Ramos (cell line): ENCODE data around the gene COL18A1.
"Not testable (repeated sequence)": the region's sequence is repeated elsewhere in the genome, so short reads cannot be mapped to it uniquely, and the experiment has no call there.

ENCODE experiments used
- in situ Hi-C: fragments of 300-500 bp; cut with MboI; formaldehyde crosslinking; loops from one replicate; pipeline ENCODE4 v1.14.3; 2022; ENCODE audit warnings: low sequenced_read_pairs; ENCODE audit not compliant: unreplicated experiment

Gene COL18A1

DNA sequence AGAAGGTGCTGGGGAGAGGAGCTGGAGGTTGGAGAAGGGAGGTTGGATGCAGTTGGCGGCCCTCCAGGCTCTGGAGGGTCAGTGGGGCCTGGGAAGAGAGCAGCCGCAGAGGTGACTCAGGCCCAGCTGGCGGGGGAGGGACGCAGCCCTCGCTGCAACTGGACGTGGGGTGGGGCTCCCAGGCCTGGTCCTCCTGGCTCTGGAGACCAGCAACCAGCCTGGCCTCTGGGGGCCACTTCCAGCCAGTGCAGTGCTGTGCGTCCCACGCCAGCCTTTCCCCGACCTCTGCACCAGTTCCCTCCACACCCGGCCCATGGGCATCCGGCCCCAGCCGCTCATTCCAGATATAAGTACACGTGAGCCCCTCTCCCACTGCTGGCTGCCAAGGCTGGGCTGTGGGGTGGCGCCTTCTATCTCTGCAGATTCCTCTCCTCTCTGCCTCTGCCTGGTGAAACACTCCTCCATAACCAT, 38.0 kb upstream of the COL18A1 start:
- in situ Hi-C loops = no loop called here

DNA sequence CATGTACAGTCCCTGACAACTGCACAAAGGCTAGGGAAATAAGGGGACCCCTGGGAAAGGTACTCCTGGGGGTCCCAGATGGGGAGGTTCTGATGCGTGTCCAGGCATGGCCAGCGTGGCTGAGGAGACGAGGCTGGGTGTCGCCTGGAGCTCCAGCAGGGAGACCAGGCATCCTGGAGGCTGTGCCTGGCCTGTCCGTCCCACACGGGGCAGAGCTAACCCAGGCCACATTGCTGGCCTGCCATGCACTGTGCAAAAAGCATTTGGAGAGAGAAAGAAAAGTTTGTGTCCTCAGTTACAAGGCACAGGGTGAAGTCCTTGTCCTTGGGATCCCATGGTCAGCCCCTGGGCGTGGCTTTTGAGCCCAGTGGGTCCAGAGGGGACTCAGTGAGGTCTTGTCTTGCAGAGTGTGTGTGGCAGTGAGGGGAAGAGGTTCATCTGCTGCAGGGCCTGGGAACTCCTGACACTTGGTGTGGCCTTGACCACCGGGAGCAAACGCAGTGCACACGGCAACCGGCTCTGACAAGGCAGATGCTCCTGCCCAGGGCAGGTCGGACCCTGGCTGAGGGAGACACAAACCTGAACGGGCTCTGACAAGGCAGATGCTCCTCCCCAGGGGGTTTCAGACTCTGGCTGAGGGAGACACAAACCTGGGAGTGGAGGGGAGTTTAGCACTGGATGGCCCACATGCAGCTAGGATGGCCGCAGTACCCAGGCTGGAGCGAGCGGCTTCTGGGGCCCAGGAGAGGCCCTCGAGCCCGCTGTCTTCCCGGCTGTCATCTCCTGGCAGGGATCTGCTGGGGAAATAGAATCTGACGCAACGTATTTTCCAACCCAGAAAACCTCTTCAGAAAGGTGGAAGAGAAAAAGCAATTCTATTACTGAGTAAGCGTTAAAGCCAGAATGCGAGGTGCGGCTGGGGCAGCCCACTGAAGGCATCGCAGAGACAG, 37.3 kb upstream of the COL18A1 start:
- in situ Hi-C loops = no loop called here

DNA sequence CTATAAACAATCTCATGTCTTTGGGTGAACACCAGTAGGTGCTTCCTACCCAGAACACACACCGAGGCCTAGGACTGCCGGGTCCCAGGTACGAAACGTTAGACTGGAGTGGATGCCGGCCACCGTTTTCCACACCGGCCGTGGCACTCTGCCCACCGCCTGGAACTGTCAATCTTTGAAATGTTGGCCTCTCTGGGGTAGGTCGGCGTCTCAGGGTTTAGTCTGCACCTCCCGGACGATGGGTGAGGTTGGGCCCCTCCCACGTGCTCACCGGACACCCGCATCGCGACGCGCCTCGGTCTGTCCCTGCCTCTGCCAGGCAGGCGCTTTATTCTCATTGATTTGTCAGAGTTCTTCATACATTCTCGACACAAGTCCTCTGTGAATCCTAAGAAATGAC, 35.9 kb upstream of the COL18A1 start:
- in situ Hi-C loops = not testable (repeated sequence)

DNA sequence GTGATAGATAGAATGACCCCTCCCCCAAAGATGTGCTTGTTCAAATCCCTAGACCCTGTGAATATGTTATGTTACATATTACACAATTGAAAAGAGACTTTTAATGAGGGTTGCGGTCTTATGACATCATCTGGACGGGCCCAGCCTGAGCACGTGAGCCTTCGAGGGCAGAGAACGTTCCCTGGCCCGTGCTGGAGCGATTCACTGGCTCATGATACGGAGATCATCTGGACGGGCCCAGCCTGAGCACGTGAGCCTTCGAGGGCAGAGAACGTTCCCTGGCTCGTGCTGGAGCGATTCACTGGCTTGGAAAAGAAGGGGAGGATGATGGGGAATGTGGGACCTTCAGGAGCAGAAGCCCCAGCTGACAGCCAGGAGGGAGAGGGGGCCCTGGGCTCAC, 34.4 kb upstream of the COL18A1 start:
- in situ Hi-C loops = no loop called here

DNA sequence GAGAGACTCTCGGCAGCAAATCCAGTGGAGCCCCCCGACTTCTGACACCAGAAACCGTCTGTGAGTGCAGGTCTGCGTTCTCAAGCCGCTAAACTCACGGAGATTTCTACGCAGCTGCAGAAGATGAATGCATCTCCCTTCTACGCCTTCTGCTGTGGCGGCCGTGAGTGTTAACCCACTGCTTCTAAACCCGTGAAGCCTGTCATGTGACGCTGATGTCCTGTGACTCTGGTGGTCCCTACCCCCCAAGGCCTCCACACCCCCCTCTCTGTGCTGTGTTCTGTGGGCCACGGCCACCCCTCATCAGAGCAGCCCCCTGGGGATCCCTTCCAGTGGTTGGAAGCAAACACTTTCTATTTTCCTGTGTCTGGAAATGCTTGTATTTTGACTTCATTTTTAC, 33.9 kb upstream of the COL18A1 start:
- in situ Hi-C loops = no loop called here

DNA sequence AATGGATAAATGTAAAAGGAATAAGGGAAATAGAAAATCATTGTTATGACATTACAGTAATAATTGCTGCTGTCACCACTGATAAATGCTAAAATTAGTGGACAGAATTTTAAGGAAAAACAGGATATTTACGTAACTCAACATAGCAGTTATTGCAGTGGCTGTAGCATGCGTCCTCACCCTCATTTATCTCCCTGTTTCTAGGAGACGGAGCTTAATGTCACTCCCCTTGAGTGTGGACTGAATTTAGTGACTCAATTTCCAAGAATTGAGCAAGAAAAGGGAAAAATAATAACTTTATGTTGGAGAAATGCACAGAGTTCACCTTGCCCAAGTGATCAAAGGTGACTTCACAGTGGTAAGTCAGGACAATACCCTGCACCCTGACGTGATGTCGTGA, 33.3 kb upstream of the COL18A1 start:
- in situ Hi-C loops = no loop called here

DNA sequence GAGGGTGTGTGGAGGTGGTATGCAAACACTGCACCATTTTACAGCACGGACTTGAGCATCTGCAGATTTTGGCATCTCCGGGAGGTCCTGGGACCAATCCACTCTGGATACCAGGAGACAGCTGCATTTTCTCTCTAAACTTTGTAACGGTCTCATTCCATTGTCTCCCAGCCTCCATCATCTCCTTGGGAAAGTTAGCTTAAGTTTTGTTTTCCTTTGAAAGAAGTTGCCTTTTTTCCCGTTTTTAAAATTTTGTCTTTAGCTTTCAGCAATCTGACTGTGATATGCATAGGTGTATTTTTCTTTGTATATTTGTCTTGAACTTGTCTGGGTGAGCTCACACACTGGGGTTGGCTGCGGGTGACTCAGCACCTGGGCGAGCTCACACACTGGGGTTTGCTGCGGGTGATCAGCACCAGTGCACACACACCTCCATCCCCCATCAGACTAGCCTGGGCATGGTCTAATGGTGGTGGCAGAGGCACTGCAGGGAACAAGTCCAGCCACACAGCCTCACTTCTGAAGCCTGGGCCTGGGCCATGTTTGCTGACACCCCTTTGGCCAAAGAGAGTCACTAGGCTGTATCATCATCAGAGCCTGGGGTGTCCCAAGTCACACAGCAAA, 32.1 kb upstream of the COL18A1 start:
- in situ Hi-C loops = no loop called here

DNA sequence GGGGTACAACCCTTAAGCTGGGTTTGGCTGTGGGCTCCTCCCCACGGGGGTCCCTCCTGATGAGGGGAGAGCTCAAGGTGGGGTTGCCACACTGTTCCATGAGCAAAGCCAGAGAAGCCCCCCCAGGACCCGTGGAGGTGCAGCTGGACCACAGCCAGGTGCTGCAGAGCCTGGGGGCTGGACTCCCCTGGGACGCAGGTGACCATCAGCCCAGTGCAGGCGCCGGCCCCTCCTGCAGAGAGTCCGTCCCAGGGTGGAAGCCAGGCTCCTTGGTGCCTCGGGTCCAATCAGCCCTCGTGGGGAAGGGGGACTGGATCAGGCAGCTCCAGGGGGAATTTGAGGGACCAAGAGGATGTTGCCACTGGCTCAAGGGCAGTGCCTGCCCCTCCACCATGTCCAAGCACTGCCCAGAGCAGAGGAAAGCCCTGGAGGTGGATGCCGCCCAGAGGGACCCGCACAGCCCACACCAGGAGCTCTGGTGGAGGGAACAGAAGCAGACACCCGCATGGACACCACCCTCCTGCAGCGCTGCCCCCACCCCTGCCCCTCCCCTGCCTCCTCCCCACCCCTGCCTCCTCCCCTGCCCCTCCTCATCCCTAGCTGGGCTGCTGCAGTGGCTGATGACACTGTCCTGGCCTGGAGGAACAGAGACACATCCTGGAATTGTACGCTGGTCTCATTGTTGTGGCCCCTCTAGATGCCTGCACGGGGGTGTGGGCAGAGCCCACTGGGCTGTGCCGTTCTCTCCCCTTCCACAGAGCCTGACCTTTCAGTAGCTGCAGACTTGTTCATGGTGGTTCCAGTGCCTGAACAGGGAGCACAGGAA, 30.8 kb upstream of the COL18A1 start:
- in situ Hi-C loops = no loop called here

DNA sequence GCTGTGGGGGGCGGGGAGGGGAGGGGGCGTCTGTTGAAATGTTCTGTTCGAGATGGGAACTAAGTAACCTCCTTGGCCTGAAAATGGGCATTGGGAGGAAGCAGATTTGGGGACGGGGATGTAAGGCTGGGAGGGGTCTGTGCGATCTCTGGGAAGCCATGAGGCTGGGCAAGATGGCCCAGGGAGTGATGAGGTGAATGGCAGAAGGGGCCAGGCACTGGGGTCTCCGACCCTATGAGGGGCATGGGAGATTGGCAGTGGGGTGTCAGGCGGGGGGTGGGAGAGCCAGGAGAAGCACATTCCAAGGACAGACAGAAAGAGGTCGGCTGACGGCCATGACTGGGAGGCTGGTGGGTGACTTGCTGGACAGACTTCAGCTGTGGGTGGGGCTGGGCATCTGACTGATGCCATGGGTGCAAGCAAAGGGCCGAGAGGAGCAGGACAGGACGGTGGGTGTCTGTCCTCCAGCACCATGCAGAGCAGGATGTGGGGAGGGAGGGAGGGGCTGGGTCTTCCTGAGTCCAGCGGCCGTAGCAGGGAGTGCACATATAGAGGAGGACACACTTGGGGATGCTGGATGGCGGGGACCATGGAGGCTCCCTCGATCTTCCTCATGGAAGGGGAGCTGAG, 30.0 kb upstream of the COL18A1 start:
- in situ Hi-C loops = no loop called here

DNA sequence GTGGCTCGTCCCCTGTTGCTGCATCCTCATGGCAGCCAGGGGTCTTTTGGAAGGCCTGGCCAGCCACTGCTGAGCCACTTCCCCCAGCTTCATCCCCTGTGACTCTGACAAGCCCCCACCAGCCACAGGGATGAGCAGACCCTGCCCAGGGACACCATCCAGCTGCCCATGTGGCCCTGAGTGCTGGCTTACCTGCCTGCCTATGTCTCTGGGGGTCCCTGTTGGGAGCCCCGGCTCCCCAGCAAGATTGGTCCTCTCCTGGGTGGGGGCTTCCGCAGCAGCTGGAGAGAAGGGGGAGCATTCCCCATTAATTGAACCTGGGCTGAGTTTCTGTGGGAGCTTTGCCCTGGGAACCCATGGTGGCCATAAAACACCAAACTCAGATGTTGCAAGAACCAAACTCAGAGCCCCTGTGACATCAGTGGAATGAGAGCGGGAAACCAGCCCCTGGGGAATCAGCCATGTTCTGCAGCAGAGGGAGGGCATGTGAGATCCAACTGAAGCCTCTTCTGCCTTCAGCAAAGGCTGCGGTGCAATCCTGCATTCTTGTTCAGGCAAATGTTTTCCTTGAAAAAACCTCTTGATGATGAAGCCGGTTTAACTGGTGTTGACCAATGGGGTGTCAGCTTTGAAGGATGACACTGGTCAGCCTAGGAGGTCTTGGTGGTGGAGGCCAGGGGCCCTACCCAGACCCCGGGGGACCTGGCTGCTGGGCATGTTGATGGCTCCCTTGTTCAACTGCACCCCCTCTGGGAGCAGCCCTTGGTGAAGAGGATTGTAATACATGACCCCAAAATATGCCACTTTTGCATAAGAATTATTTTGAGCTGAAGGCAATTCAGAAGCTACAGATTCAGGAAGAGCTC, 28.3 kb upstream of the COL18A1 start:
- in situ Hi-C loops = no loop called here

DNA sequence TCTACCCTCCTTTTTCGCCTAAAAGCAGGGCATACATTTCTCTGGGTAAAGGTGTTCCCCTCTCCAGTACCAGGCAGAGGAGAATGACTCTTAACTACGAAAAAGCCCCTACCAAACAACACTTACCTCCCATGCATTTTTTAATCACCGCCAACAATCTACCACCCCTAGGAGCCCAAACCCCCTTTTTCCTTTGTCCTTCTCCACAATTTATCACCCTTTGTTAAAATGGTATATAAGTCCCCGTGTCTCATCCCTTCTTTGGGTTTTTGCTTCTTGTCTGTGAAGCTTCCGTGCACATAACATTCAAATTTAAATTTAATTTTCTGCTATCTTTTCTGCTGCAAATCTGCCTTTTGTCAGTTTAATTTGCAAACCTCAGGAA, 27.6 kb upstream of the COL18A1 start:
- in situ Hi-C loops = no loop called here

DNA sequence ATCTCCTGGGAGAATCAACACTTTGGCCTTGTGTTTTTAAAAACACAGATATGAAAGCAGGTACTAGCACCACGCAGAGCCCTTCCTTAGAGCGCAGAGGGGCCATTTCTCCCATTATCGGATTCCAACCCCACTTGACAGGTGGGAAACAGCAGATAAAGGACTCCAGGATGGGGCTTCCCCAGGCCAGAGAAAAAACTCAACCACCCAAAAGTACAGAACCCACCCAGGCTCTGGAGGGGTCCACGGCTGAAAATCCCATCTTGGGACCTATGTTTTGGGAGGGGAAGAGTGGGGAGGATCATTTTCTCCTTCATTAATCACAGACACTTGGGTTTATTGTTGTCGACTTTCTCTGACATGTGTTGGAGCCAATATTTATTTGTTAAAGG, 27.1 kb upstream of the COL18A1 start:
- in situ Hi-C loops = no loop called here

DNA sequence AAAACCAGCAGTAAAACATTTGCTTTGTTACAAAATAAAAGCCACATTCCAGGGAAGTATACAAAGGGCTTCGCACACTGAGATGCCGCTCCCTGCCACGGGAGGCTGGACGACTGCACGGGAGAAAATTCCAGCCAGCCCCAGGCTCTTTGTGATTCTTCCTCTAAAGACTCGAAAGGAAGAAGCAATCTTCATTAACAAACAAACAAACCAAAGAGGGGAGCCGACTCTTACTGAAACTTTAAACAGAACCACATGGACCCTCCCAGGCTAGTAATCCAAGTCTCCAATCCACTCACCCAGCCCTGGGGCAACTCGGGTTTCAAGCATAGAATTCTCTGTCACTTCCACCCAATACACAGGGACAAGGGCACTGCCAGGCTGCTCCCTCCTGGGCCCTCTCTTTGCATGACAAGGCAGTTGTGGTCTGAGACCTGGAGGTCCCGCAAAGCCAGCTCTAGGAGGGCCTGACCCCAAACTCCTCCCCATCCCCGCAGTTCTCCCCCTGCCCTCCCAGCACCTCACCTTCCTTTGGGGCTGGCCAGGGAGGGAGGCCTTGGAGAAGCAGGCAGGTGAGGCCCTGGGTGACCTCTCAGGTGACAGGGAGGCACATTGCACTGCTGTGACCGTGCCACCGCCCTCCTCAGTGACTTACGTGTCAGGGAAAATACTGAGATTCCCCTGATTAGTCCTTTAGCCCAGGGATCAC, 26.6 kb upstream of the COL18A1 start:
- in situ Hi-C loops = no loop called here

DNA sequence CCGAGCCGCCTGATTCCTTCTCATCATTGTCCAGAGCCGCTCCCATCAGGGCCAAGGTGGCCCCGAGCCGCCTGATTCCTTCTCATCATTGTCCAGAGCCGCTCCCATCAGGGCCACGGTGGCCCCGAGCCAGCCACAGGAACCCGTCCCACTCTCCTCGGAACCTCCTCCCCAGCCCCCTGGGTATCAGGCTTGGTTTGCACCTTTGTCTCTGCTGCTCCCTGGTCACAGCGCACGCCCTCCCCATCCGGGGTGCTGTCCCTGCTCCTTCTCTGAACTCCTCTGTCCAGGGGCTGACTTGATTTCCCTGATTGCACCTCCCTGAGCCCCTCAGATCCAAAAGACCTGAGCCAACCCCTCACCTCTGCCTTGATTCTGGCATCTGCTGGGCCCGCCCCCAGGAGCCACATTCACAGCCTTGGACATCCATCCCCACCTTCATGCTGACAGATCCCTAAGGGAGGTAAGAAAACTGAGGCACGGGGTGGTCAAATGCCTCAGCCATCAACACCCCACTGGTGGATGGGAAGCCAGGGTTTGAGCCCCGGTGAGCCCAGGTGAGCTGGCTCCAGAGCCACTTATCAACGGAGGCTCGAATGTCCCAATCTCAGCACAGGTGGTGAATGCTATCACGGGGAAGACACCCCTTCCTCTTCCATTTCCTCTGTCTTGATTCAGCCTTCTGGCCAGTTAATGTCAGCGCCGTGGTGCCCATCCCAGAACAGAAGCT, 25.6 kb upstream of the COL18A1 start:
- in situ Hi-C loops = no loop called here

DNA sequence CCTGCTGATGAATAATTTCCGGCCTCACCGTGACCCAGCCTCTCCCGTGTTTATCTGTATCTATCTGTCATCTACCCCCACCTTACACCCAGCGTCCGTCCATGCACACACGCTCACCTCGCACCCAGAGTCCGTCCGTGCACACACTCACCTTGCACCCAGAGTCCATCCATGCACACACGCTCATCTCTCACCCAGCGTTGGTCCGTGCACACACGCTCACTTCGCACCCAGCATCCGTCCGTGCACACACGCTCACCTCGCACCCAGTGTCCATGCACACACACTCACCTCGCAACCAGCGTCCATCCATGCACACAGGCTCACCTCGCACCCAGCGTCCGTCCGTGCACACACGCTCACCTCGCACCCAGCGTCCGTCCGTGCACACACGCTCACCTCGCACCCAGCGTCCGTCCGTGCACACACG, 25.0 kb upstream of the COL18A1 start:
- in situ Hi-C loops = no loop called here

DNA sequence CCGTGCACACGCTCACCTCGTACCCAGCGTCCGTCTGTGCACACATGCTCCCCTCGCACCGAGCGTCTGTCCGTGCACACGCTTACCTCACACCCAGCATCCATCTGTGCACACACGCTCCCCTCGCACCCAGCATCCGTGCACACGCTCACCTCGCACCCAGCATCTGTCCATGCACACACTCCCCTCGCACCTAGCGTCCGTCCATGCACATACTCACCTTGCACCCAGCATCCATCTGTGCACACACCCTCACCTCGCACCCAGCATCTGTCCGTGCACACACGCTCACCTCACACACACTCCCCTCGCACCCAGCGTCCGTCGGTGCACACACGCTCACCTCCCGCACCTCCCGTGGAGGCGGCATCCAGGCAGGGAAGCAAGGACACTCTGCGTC, 24.4 kb upstream of the COL18A1 start:
- in situ Hi-C loops = no loop called here

DNA sequence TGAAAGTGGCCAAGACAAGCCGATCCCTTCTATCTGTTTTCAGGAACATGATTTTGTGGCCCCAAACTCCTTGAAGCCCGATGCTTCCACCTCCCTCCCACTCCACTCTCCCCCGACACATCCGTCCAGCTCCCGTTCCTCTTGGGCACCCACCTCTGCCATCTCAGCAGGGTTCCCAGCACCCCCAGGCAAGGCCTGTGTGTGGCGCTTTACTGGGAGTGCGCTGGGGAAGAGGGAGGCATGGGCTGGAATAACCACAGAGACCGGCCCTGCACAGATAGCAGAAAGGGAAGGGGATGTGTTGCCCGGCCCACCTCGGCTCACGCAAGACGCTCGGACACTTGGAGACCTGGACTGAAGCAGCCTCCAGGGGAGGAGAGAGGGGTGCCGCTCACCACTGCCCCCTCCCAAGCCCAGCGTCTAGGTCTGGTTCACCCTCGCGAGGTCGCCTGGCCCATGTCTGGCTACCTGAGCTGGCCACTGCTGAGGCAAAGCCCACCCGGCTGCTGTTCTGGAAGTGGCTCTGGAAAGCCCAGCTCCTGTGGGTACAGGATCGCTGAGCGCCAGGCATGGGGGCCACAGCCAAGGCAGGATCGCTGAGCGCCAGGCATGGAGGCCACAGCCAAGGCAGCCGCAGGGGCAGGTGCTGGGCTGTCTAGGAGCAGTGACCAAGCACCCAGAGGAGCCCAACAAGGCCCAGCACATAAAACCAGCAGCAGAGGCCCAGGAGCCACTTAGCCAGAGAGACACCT, 23.8 kb upstream of the COL18A1 start:
- in situ Hi-C loops = no loop called here
